Measurements from ENCODE around the gene RRAS.

RRAS gene

GRCh38 chr19:49684251-49684982 is 44.5 kb upstream of the RRAS start:
- Histone ChIP-seq H2AFZ (no peak overlapping the region), H3K27me3 (ENCODE audit: control insufficient read depth, insufficient read depth, low read length) (no peaks in the 10 kb centered on the region), H3K79me2 (peaks cover 18% of the 10 kb centered on the region), H3K9me3 (ENCODE audit: control insufficient read depth, low read length) (no peaks in the 10 kb centered on the region), H3K4me3 (ENCODE audit: low read depth, low read length) (no peak overlapping the region), H3K4me1 (peaks cover 12% of the 10 kb centered on the region), H3K36me3 (ENCODE audit: control insufficient read depth, insufficient read depth, low read length) (no peaks in the 10 kb centered on the region), H3K9ac (no peak overlapping the region), H3K27ac (no peak overlapping the region), H3K4me2 (ENCODE audit: low read length) (no peak overlapping the region)
- peak; percentile 45 for TF ChIP-seq CTCF (IDR thresholded peaks at IDR 0.05)

- Histone ChIP-seq H3K4me1 (peaks cover 18% of the 10 kb centered on the region), H3K79me2 (peaks cover 18% of the 10 kb centered on the region), H3K27me3 (ENCODE audit: control insufficient read depth, insufficient read depth, low read length) (no peaks in the 10 kb centered on the region), H3K4me2 (ENCODE audit: low read length) (no peak overlapping the region), H2AFZ (no peak overlapping the region), H3K36me3 (ENCODE audit: control insufficient read depth, insufficient read depth, low read length) (no peaks in the 10 kb centered on the region), H3K4me3 (ENCODE audit: low read depth, low read length) (no peak overlapping the region), H3K9me3 (ENCODE audit: control insufficient read depth, low read length) (no peaks in the 10 kb centered on the region), H3K27ac (no peak overlapping the region), H3K9ac (no peak overlapping the region)
- TF ChIP-seq CTCF (IDR thresholded peaks at IDR 0.05): no peak
Measured at GRCh38 chr19:49683814-49684250, 43.9 kb upstream of the RRAS start.

- no peak overlapping the region for H3K9ac ChIP-seq
- H3K4me3 ChIP-seq (ENCODE audit: low read depth, low read length): no peak overlapping the region
- H3K27ac ChIP-seq: no peak overlapping the region
- H3K4me1 ChIP-seq: peaks cover 18% of the 10 kb centered on the region
- H3K36me3 ChIP-seq (ENCODE audit: control insufficient read depth, insufficient read depth, low read length): no peaks in the 10 kb centered on the region
- no peak overlapping the region for H3K4me2 ChIP-seq (ENCODE audit: low read length)
- TF ChIP-seq CTCF (IDR thresholded peaks at IDR 0.05): no peak
- H2AFZ ChIP-seq: no peak overlapping the region
- peaks cover 18% of the 10 kb centered on the region for H3K79me2 ChIP-seq
- no peaks in the 10 kb centered on the region for H3K9me3 ChIP-seq (ENCODE audit: control insufficient read depth, low read length)
- H3K27me3 ChIP-seq (ENCODE audit: control insufficient read depth, insufficient read depth, low read length): no peaks in the 10 kb centered on the region
Measured at GRCh38 chr19:49682274-49682673, 42.3 kb upstream of the RRAS start.

GRCh38 chr19:49681830-49682229 is 41.9 kb upstream of the RRAS start:
- no peak overlapping the region for H3K27ac ChIP-seq

More at GRCh38 chr19:49681830-49682229, 41.9 kb upstream of the RRAS start:
- no peak overlapping the region for H3K9ac ChIP-seq
- no peaks in the 10 kb centered on the region for H3K9me3 ChIP-seq (ENCODE audit: control insufficient read depth, low read length)
- peaks cover 18% of the 10 kb centered on the region for H3K79me2 ChIP-seq
- H3K4me1 ChIP-seq: peaks cover 18% of the 10 kb centered on the region
- no peak overlapping the region for H2AFZ ChIP-seq
- no peak for TF ChIP-seq CTCF (IDR thresholded peaks at IDR 0.05)
- H3K36me3 ChIP-seq (ENCODE audit: control insufficient read depth, insufficient read depth, low read length): no peaks in the 10 kb centered on the region
- no peak overlapping the region for H3K4me2 ChIP-seq (ENCODE audit: low read length)
- H3K4me3 ChIP-seq (ENCODE audit: low read depth, low read length): no peak overlapping the region
- H3K27me3 ChIP-seq (ENCODE audit: control insufficient read depth, insufficient read depth, low read length): no peaks in the 10 kb centered on the region
